GM12878 (cell line): ENCODE results near the gene JMJD4. TPM values are rescaled to one million over a fixed set of nuclear protein-coding genes. Genes with fewer than 3 reads are reported as not detected.

Source experiments
- BHLHE40 ChIP-seq, 2 experiments: fragments of 450-650 bp in 1 of 2; IDR thresholded peaks; 2 replicates each; pipeline ENCODE4 v1.6.1; 2011 to 2017; ENCODE audit warnings: low read depth in 2 of 2, borderline replicate concordance in 1 of 2, improper control_type of control experiment in 1 of 2, low read length in 1 of 2, mild to moderate bottlenecking in 1 of 2
- BMI1 ChIP-seq: fragments of 450-650 bp; IDR thresholded peaks from 2 replicates; pipeline ENCODE4 v1.6.1; 2016; ENCODE audit warnings: mild to moderate bottlenecking, moderate library complexity, borderline replicate concordance
- BRCA1 ChIP-seq: IDR thresholded peaks from 2 replicates; pipeline ENCODE4 v1.6.1; 2011; ENCODE audit warnings: low read depth, low read length, improper control_type of control experiment
- EP300 ChIP-seq, 2 experiments: fragments of 150-350 bp in 1 of 2; IDR thresholded peaks; 2 replicates each; pipeline ENCODE4 v1.6.1; 2011 to 2012; ENCODE audit warnings: low read depth in 2 of 2, low read length in 2 of 2, borderline replicate concordance in 1 of 2, improper control_type of control experiment in 1 of 2, inconsistent platforms in 1 of 2; ENCODE audit not compliant: control insufficient read depth in 1 of 2
- FOXM1 ChIP-seq: IDR thresholded peaks from 2 replicates; pipeline ENCODE4 v1.6.1; 2012; ENCODE audit warnings: low read depth, mild to moderate bottlenecking, inconsistent platforms, low read length, moderate library complexity
- MYC ChIP-seq: IDR thresholded peaks from 2 replicates; pipeline ENCODE4 v1.6.1; 2011; ENCODE audit warnings: mild to moderate bottlenecking, low read length, moderate library complexity, inconsistent platforms; ENCODE audit not compliant: insufficient read depth, insufficient replicate concordance, insufficient read length, severe bottlenecking
- RELA ChIP-seq: fragments of 450-650 bp; IDR thresholded peaks from 2 replicates; pipeline ENCODE4 v1.8.0; 2014; ENCODE audit warnings: borderline replicate concordance; ENCODE audit not compliant: partially characterized antibody
- TAF1 ChIP-seq: IDR thresholded peaks from 2 replicates; pipeline ENCODE4 v1.6.1; 2011; ENCODE audit warnings: mild to moderate bottlenecking, low read depth, low read length, borderline replicate concordance
- TCF7 ChIP-seq: IDR thresholded peaks from 2 replicates; pipeline ENCODE4 v1.6.1; 2014; ENCODE audit warnings: antibody characterized with exemption, borderline replicate concordance
- polyA plus RNA-seq, 11 experiments: library from polyadenylated mRNA; depleted of rRNA in 4 of 11; unstranded in 6 of 11; stranded (reverse) in 5 of 11; fragments of >200 nt; fragmentation: Nextera tagmentation in 4 of 11; fragmentation: Illumina TruSeq in 1 of 11; extraction: Ambion mirVana in 4 of 11; extraction: Trizol in 1 of 11; gene quantifications; 1 replicate in 1 of 11; 2 replicates in 10 of 11; pipeline versions ENCODE4 v1.2.1 to v1.2.3, GENCODE V29; 2011 to 2016; ENCODE audit warnings: inconsistent platforms in 2 of 11, missing spikeins in 2 of 11, low read depth in 1 of 11
- total RNA-seq, 4 experiments: library from RNA; depleted of rRNA in 3 of 4; stranded (reverse); fragments of >200 nt in 3 of 4; fragmentation: Illumina TruSeq in 1 of 4; extraction: Trizol in 1 of 4; gene quantifications; 2 replicates each; pipeline versions ENCODE4 v1.2.1 to v1.2.3, GENCODE V29; 2013 to 2021
- TF ChIP-seq, protein P1 (sequence below): IDR thresholded peaks from 2 replicates; pipeline ENCODE4 v1.6.1; 2012; ENCODE audit warnings: mild to moderate bottlenecking, low read depth, low read length
- TF ChIP-seq, protein P2 (sequence below): IDR thresholded peaks from 2 replicates; pipeline ENCODE4 v1.6.1; 2011; ENCODE audit warnings: low read depth, low read length, improper control_type of control experiment, borderline replicate concordance
- TF ChIP-seq, protein P3 (sequence below): fragments of 450-650 bp; IDR thresholded peaks from 2 replicates; pipeline ENCODE4 v1.6.1; 2016; ENCODE audit warnings: mild to moderate bottlenecking
- TF ChIP-seq, protein P4 (sequence below): fragments of 450-650 bp; IDR thresholded peaks from 2 replicates; pipeline ENCODE4 v1.6.1; 2018; ENCODE audit warnings: mild to moderate bottlenecking, low read depth, moderate library complexity; ENCODE audit not compliant: partially characterized antibody
- TF ChIP-seq, protein P5 (sequence below): fragments of 150-350 bp; IDR thresholded peaks from 2 replicates; pipeline ENCODE4 v1.6.1; 2016; ENCODE audit warnings: low read depth, low read length

Gene JMJD4
- total and polyA plus RNA-seq, 10 of the 15 experiments (the other 5 are each of a cell fraction or from before 2014, with no cell fraction given) = 0.89 to 38.3 (median 18.4) TPM

DNA sequence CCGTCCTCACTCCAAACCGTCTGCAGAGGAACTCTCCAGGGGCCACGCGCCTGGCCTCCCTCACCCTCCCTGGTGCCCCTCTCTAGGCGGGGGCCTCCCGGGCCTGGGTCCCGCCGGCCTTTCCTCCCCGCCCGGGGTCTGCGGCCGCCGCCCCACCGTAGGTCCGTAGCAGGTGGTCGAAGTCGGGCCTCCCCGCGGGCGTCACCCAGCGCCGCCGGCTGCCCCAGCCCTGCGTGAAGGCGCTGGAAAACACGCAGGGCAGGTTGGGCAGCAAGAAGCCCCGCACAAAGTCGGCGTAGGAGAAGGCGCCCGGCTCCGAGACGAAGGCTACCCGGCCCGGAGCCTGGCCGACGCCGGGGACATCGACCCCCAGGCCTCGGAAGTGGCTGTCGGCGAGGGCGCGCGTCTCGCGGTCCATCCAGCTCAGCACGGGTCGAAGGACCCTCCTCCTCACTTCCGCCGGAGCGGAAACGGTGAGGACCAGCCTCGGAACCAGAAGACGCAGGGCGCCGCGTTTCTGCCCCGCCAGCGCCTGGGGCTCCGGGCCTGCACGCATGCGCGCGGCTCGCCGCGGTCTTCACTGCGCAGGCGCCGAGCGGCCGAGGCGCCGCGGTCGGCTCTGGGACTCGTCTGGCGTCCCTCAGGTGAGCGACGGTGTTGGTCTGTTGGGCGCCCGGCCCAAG lies at the start of gene JMJD4, which contains the start of gene SNAP47 (continued):
- TF ChIP-seq, protein P1, sequence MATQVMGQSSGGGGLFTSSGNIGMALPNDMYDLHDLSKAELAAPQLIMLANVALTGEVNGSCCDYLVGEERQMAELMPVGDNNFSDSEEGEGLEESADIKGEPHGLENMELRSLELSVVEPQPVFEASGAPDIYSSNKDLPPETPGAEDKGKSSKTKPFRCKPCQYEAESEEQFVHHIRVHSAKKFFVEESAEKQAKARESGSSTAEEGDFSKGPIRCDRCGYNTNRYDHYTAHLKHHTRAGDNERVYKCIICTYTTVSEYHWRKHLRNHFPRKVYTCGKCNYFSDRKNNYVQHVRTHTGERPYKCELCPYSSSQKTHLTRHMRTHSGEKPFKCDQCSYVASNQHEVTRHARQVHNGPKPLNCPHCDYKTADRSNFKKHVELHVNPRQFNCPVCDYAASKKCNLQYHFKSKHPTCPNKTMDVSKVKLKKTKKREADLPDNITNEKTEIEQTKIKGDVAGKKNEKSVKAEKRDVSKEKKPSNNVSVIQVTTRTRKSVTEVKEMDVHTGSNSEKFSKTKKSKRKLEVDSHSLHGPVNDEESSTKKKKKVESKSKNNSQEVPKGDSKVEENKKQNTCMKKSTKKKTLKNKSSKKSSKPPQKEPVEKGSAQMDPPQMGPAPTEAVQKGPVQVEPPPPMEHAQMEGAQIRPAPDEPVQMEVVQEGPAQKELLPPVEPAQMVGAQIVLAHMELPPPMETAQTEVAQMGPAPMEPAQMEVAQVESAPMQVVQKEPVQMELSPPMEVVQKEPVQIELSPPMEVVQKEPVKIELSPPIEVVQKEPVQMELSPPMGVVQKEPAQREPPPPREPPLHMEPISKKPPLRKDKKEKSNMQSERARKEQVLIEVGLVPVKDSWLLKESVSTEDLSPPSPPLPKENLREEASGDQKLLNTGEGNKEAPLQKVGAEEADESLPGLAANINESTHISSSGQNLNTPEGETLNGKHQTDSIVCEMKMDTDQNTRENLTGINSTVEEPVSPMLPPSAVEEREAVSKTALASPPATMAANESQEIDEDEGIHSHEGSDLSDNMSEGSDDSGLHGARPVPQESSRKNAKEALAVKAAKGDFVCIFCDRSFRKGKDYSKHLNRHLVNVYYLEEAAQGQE = no peak
- TF ChIP-seq MYC (peak; percentile 16), BHLHE40 (IDR thresholded peaks at IDR 0.05; ENCODE audit: borderline replicate concordance in 1 of 2, low read depth in 2 of 2, low read length in 1 of 2) (peak; percentile 78 to 95), RELA (peak; percentile 95), TAF1 (peak; percentile 52; the same call in 1 of the 2 replicates), TCF7 (no peak), FOXM1 (no peak), BMI1 (no peak), BRCA1 (no peak), EP300 (IDR thresholded peaks at IDR 0.05; ENCODE audit: borderline replicate concordance in 1 of 2, control insufficient read depth in 1 of 2, low read depth in 2 of 2, low read length in 2 of 2) (no peak)
- TF ChIP-seq, protein P2, sequence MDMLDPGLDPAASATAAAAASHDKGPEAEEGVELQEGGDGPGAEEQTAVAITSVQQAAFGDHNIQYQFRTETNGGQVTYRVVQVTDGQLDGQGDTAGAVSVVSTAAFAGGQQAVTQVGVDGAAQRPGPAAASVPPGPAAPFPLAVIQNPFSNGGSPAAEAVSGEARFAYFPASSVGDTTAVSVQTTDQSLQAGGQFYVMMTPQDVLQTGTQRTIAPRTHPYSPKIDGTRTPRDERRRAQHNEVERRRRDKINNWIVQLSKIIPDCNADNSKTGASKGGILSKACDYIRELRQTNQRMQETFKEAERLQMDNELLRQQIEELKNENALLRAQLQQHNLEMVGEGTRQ = no peak
- TF ChIP-seq, protein P3, sequence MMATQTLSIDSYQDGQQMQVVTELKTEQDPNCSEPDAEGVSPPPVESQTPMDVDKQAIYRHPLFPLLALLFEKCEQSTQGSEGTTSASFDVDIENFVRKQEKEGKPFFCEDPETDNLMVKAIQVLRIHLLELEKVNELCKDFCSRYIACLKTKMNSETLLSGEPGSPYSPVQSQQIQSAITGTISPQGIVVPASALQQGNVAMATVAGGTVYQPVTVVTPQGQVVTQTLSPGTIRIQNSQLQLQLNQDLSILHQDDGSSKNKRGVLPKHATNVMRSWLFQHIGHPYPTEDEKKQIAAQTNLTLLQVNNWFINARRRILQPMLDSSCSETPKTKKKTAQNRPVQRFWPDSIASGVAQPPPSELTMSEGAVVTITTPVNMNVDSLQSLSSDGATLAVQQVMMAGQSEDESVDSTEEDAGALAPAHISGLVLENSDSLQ = peak; percentile 48
- TF ChIP-seq, protein P4, sequence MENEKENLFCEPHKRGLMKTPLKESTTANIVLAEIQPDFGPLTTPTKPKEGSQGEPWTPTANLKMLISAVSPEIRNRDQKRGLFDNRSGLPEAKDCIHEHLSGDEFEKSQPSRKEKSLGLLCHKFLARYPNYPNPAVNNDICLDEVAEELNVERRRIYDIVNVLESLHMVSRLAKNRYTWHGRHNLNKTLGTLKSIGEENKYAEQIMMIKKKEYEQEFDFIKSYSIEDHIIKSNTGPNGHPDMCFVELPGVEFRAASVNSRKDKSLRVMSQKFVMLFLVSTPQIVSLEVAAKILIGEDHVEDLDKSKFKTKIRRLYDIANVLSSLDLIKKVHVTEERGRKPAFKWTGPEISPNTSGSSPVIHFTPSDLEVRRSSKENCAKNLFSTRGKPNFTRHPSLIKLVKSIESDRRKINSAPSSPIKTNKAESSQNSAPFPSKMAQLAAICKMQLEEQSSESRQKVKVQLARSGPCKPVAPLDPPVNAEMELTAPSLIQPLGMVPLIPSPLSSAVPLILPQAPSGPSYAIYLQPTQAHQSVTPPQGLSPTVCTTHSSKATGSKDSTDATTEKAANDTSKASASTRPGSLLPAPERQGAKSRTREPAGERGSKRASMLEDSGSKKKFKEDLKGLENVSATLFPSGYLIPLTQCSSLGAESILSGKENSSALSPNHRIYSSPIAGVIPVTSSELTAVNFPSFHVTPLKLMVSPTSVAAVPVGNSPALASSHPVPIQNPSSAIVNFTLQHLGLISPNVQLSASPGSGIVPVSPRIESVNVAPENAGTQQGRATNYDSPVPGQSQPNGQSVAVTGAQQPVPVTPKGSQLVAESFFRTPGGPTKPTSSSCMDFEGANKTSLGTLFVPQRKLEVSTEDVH = no peak
- TF ChIP-seq, protein P5, sequence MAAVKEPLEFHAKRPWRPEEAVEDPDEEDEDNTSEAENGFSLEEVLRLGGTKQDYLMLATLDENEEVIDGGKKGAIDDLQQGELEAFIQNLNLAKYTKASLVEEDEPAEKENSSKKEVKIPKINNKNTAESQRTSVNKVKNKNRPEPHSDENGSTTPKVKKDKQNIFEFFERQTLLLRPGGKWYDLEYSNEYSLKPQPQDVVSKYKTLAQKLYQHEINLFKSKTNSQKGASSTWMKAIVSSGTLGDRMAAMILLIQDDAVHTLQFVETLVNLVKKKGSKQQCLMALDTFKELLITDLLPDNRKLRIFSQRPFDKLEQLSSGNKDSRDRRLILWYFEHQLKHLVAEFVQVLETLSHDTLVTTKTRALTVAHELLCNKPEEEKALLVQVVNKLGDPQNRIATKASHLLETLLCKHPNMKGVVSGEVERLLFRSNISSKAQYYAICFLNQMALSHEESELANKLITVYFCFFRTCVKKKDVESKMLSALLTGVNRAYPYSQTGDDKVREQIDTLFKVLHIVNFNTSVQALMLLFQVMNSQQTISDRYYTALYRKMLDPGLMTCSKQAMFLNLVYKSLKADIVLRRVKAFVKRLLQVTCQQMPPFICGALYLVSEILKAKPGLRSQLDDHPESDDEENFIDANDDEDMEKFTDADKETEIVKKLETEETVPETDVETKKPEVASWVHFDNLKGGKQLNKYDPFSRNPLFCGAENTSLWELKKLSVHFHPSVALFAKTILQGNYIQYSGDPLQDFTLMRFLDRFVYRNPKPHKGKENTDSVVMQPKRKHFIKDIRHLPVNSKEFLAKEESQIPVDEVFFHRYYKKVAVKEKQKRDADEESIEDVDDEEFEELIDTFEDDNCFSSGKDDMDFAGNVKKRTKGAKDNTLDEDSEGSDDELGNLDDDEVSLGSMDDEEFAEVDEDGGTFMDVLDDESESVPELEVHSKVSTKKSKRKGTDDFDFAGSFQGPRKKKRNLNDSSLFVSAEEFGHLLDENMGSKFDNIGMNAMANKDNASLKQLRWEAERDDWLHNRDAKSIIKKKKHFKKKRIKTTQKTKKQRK = no peak
